Activated gamma-delta T cell treated with Interleukin-2 at 50 U/mL for 16 hours (primary cell): Measurements from ENCODE around the gene GJA4.

Experiments
- DNase-seq: peaks from one replicate; pipeline ENCODE4 v3.0.0-alpha.2; 2020

The GJA4 gene

GRCh38 chr1:34792868-34793727, at the start of gene GJA4:
GJA4 (plus strand) TSS chr1:34792999; CDS start chr1:34794214, 1,215 bp downstream.
- DNase-seq = no peak

DNA sequence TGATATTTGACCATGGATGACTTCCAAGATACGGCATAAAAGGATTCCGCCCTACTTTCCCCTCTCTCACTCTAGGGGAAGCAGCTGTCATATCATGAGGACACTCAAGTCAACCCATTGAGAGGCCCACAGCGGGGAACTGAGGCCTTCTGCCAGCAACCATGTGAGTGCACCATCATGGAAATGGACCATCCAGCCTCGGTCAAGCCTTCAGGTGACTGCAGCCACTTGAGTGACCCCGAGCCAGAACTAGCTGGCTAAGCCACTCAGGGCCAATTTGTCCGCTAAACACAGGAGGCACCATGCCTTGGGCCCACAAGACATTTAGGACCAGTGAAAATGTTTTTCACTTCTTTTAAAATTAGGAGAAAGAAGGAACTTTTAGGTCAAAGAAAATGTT, 49.0 kb upstream of the GJA4 start:
- DNase-seq = no peak

DNA sequence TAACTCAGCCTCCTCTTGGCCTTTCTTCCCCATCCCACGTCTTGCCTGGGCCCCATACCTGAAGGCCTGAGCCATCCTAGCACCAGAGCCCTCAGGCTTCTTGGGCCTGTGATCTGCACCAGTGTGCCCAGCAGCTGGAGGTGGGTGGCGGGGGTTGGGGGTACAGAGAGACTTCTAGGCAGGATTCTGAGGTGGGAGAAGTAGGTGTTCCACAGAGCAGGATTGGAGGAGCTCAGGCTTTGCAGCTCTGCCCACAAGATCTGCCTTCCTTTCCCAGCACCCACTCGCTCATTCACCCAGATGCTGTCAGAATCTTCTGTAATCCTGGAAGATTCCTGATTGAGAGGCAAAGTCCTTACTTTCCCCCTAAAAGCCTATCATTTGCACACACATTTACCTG, 47.9 kb upstream of the GJA4 start:
- no peak for DNase-seq

DNA sequence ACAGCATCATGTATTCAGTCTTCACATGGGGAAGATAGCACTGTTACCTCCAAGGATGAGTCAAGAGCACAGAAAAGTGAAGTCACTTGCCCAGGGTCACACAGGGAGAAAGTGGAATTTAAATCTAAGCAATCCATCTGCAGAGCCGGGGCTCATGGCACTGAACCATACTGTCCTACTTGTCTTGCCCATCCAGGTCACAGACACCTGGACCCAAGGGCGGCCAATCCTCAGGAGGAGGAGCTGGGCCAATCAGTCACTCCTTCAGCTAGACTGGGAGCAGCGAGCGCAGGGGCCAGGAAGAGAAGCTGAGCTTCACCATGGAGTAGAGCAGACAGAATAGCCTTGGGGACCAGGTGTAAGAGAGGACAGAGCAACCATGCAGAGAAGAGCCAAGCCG, 47.1 kb upstream of the GJA4 start:
- no peak for DNase-seq

DNA sequence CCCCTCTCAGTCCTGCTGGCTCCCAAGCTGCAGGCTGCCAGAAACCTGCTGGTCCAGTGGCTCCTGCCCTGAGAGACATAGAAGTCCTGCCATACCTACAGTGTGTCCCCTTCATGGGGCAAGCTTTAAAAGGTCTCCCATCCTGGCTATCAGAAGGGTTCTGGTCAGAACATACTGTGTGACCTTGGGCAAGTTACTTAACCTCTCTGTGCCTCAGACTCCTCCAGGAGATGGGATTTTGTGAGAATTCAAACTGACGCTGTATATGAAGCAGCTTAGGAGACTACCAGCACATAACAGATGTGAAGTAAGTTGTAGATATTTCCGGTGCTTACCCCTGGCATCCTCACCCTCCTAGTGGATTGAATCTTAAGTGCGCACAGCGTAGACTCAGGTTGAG, 46.7 kb upstream of the GJA4 start:
- DNase-seq = no peak

DNA sequence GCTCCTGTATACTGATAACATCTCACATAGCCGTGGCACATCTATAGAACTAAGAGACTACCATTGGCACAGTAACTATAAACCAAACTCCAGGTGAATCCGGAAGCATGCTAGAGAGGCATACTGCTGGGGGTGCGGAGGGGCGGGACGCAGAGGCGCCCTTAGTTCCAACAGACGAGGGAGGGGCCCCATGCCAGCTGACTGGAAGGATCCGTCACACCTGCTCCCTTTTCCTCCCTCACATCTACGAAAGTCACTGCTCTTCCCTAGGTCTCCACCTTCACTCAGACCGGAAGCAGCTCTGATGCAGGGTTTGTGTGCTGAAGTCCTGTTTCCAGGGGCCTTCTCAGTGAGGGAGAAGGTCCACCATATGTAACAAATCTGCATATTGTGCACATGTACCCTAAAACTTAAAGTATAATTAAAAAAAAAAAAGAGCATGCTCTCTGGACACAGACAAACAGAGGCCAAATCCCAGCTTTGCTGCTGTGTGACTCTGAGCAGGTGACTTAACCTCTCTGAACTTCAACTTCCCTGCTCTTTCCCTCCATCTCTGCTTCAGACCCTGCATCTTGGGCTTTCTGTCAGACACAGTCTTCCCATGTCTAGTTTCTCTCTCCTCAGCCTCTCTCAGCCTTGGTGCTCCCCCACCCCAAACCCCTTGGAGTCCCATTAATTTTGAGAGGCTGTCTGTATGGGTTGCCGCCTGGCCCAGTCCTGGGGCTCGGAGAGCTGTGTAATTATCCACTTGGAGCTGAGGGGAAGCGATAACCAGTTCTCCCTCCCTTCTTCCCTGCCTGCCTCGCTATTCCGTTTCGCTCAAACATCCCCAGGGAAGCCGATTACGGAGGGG, 45.8 kb upstream of the GJA4 start:
- no peak for DNase-seq

GRCh38 chr1:34747638-34747941, 45.2 kb upstream of the GJA4 start:
- no peak for DNase-seq

DNA sequence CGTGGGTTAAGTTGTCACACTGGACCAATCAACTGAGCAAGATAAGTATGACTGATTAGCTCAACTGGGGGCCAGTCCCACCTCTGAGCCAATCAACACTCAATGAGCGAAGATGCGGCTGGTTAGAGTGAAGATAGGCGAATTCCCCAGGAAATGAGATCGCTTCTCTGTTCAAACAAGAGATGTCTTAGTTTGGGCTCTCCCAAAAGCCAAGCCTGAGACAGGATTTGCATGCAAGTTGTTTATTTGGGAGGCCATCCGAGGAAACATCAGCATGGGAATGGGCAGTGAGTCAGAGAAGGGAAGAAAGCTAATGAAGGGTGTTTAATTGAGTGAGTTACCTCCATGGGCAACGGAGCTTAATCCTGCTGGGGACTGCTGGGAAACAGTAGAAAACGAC, 42.8 kb upstream of the GJA4 start:
- DNase-seq = no peak

- no peak for DNase-seq
These were observed 42.2 kb upstream of the GJA4 start for GRCh38 chr1:34750610-34751009.

GRCh38 chr1:34753163-34753562, 39.6 kb upstream of the GJA4 start:
- DNase-seq = no peak

DNA sequence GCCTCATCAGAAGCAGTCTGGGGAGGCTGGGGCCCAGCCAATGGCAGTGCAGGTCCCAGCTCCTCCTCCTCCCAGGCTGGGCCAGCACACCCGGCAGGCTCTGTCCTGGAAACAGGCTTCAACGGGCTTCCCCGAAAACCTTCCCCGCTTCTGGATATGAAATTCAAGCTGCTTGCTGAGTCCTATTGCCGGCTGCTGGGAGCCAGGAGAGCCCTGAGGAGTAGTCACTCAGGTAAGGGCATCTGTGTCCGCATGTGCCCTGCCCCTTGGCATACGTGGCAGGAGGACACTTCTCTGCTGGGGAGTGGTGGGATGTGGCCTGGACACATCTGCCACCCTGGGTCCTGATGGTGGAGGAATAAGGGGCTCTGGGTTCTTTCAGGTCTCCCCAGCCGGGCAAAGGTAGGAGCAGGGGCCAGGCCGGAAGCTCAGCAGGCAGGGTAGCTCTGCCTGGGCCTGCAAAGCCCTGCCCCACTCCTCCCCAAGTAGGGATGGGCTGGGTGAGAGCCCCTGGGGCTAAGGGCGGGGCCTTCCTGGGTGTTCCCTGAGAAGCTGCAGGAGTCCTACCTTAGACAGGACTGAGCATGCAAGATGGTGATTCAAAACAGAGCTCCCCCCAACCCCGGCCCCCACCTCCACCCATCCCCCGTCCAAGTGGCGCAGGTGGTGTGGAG, 37.7 kb upstream of the GJA4 start, which contains the start of gene GJB5:
Gene GJB5 (plus strand): TSS at position 84 of the 674 bp plus-strand sequence. CDS start 2,284 bp downstream, outside the sequence.
- DNase-seq = no peak

DNA sequence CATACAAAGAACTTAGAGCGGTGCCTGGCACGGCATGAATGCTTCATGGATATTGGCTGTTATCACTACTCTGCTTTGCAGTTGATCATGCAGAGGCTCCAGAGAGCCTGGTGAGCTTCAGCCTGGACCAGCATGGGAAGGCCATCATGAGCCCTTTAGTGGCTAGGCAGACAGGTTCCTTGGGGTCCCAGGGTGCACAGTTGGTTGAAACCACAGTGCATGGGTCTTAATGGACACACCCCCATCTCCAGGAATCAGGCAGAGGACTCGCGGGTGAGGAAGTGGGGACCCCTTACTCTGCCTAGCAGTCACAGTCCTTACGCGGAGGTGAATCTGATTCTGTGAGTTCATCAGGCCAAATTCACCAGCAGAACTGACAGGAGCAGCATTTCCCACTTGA, 36.8 kb upstream of the GJA4 start:
- DNase-seq = no peak

- no peak for DNase-seq
These were observed 35.4 kb upstream of the GJA4 start for GRCh38 chr1:34757386-34757785.

DNA sequence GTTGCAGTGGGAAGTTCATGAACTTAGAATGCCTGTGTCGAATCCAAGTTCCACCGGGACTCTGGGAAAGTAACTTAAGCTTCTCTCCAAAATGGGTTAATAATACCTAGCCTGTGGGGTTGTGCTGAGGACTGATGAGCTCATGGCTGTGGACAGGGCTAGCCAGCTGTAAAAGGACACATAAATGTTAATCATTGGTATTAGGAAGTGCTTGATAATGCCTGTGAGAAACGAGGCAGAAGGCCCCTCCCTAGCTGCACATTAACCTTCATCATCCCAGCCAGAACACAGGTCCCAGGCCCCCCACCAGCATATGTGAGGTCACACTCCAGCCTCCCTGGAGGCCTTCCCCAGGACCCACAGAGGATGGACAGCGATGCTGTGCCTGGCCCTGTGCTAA, 34.0 kb upstream of the GJA4 start:
- no peak for DNase-seq

DNA sequence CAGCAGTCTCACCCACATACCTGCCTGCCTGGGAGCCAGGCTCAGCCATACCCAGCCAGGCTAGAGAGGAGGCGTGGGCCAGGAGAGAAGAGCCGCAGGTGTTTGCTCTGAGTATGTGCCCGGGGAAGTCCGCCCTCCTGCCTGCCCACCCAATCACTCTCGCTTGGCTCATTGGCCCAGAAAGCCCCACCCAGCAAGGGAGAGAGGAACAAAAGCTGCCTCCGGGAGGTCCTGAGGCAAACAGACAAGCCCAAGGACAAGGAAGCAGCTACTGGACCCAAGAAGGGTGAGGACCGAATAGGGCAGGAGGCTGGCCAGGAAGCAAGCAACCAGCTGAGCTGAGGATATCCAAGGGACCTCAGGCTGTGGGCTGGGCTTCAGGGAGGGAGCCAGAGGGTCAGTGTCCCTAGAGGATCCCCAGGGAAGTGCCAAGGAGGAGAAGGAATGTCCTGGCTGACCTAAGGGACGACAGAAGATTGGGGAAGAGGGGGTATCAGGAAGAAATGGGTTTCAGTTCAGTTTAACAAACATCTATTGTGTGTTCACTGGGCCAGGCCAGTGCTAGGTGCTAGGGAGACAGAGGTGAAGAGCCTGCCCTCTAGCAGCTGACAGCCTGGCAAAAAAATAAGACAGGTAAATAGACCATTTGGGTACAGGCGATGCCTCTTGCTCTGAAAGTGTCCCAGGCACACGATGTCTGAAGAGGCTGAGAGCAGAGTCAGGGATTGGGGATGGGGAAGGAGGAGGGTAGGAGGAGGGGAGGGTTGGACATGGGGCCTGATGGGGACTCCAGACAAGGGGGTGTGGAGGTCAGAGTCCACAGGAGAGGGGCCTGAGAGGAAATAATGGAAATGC, 33.1 kb upstream of the GJA4 start, which contains the start of gene GJB4:
Gene GJB4 (plus strand): TSS at position 238 of the 855 bp plus-strand sequence. CDS start 1,515 bp downstream, outside the sequence.
- no peak for DNase-seq

- no peak for DNase-seq
These were observed 31.5 kb upstream of the GJA4 start for GRCh38 chr1:34761176-34761761.

GRCh38 chr1:34761776-34762307, 31.0 kb upstream of the GJA4 start:
- DNase-seq = no peak

DNA sequence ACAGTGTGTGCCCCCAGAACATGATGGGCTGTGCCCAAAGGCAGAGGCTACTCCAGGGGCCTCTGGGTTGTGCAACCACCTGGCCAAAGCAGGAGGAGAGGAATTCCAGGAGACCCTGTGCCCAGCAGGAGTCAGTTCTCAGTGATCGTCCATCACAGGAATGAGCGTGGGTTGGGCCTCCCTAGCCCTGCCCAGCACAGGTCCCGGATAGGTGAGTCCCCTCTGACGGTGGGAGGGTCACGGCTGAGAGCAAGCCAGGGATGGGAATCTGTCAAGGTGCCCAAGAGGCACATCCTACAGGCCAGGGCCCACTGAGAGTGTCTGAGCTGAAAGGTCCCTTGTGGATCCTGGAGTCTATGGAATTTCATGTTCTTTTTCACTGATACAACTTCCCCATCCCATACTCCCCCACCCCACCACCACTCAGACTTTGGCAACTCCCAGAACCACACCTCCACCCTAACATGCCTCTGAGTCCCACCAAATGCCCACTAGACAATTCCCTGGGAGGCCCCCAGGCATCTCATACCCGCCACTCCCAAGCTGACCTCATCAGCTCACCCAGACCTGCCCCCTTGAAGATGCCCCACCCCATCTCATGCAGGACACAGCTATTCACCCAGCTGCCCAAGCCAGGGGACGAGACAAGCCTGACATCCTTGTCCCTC, 30.2 kb upstream of the GJA4 start:
- no peak for DNase-seq

DNA sequence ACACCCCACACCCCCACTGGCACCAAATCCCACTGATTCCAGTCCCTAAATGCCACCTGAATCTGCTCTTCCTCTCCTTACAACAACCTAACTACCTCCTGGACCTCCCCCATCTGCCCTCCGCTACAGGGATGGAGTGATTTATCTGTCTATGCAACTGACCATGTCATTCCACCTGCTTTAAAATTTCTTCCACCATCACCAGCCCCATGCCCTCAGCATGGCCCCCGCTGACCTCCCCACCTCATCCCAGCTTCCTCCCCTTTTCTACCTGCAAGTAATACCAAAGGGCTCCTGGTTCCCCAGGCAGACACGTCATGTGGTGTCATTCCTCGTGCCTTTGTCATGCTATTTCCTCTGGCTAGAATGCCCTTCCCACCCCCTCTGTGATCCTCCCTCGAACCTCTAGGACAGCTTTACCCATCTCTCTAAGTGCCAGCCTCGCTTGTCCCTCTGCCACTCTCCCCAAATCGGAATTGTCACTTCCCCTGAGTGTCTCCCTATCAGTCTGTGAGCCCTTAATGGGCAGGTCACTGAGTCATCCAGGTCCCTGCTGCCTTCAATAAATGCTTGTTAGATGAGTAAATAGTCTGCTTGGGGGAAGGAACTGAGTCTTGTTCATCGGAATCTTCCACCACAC, 29.5 kb upstream of the GJA4 start:
- no peak for DNase-seq

- no peak for DNase-seq
These were observed 23.9 kb upstream of the GJA4 start for GRCh38 chr1:34768856-34769255.
